Jurkat, Clone E6-1 (cell line): ENCODE results near the gene GMPR2.
"Not testable (repeated sequence)": the region's sequence is repeated elsewhere in the genome, so short reads cannot be mapped to it uniquely, and the experiment has no call there.

Experiments used
- DNase-seq: peaks from one replicate; pipeline ENCODE4 v3.0.0-alpha.2; 2011; ENCODE audit warnings: low read depth, low spot score
- H3K4me3 ChIP-seq: 2 replicates; pipeline ENCODE4 v1.5.1; 2011; ENCODE audit warnings: mild to moderate bottlenecking, low read length, control low read depth, moderate library complexity

Gene GMPR2

DNA sequence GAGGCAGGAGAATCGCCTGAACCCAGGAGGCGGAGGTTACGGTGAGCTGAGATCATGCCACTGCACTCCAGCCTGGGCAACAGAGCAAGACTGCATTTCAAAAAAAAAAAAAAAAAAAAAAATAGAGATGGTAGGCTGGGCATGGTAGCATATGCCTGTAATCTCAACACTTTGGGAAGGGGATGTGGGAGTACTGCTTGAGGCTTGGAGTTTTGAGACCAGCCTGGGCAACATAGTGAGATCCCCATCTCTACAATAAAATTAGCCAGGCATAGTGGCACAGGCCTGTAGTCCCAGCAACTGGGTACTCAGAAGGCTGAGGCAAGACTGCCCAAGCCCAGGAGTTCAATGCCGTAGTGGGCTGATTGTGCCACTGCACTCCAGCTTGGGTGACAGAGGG, 9.7 kb upstream of the GMPR2 start:
- H3K4me3 ChIP-seq, DNase-seq: not testable (repeated sequence)

DNA sequence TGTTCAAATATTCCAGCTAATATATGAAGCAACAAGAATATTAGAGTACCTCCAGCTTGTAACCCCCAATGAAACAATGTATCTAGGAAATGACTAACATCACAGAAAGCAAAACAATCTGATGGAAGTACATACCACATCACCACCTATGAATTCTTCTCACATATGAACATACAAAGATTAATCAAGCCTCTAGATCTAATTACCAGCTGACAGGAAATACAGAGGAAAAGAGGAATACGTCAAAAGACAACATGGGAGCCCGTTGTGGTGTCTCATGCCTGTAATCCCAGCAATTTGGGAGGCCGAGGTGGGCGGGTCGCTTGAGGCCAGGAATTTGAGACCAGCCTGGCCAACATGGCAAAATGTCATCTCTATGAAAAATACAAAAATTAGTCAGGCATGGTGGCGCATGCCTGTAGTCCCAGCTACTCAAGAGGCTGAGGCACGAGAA, 8.1 kb upstream of the GMPR2 start:
- no peak overlapping the region for H3K4me3 ChIP-seq
- no peak for DNase-seq

DNA sequence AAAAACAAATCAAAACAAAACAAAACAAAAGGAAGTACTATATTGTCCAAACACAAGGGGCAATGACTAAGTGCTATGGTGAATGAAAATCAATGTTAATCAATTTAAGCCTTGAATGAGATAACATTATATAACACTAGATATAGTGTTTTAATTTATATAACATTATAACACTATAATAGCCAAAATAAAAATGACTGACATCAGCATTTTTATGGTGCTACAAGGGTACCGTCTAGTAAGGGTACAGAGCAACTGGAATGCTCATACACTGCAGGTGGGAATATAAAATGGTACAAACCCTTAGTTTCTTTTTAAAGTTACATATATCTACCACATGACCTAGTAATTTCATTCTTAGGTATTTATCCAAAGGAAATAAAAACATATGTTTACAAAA, 6.3 kb upstream of the GMPR2 start:
- H3K4me3 ChIP-seq: no peak overlapping the region
- no peak for DNase-seq

DNA sequence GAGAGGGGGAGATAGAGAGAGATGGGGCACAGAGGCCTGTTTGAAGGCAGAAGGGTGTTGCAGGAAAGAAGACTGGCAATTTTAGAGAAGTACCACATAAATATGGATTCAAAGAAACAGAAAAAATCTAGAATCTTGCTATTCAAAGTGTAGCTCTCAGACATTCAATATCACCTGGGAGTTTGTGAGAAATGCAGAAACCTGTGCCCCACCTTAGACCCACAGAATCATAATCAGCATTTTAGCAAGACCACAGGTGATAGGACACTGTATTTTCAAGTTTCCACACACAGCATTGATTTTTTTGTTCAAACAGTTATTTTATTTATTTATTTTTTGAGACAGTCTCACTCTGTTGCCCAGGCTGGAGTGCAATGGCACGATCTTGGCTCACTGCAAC, 3.8 kb upstream of the GMPR2 start:
- H3K4me3 ChIP-seq: no peak overlapping the region
- no peak for DNase-seq

DNA sequence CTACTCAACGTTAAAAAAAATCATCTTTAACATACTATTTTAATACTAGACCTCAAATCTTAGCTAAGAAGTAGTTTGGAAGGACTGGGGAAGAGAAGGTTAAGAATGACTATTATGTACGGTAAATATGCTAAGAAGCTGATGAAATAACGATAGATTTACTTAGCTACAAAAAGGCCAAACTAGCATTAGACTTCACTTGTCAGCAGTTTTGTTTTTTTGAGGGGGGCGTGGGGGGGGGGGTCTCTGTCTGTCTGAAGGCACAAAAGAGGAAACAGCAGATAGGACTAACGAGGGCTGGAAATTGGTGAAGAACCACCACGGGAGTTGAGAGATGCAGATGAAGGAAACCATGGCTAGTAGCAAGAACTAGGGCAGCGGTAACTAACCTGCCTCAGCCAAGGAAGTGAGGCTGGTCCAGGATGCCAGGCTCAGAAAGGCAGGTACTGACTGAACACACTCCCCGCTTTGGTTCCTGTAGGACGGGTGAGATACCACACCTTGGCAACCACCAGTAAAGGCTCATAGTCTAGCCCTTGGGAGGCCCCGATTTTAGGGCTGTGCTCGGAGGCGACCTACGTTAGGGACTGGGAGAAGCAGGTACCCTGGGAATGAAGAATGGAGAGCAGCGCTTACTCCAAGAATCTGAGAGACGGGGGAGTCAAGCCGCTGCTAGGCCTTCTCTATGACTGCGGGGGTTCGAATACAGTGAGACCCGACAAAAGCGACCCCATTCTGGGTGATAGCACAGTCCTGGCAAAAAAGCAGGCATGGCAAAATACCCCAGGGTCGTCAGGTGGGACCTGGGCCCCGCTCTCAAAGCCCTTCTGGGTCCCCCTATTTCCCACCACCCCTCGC, 1.2 kb upstream of the GMPR2 start:
- DNase-seq: no peak
- peak overlapping the region; percentile 87 for H3K4me3 ChIP-seq

DNA sequence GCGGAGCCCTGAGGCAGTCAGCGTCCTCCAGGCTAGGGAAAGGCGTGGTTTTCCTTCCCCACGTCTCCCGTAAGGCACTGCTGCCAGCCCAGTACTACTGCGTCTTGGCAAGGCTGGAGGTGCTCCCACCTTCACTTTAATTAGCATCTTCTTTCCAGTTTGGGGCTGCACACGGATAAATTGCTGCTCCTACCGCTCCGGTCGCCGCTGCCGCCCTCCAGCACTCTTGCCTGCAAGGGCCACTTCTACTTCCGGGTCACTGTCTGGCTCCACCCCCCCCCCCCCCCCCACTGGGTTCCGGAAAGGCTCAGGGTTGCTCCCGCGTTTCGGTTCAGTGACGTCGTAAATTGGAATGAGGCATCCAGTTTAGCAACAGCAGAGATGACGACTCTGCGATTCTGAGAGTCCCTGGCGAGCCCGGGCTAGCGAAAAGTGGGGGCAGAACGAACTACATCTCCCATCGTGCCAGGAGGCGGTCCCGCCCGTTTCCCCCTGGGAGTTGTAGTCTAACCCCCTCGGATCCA, 546 bp upstream of the GMPR2 start, which contains the start of gene NEDD8:
NEDD8 (minus strand) TSS at position 247 of the 524 bp plus-strand sequence; CDS start at position 147, 100 bp downstream.
- H3K4me3 ChIP-seq: peak within 1 kb of the TSS; percentile 87
- peak; percentile 90 for DNase-seq

DNA sequence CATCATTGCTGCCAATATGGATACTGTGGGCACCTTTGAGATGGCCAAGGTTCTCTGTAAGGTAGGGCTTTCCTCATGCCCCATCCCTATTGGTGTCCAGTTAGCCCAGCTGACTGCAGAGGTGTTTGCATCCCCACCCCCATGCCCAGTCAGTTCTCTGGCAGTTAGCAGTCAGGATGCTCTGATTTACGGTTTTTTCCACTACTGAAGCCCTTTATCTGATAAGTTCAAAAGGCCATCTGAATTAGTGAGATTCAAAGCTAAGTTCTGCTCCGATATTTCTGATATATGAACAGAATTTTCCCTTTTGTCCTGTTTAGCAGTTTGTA, 773 bp downstream of the GMPR2 start:
- DNase-seq: no peak
- peak overlapping the region; percentile 87 for H3K4me3 ChIP-seq

DNA sequence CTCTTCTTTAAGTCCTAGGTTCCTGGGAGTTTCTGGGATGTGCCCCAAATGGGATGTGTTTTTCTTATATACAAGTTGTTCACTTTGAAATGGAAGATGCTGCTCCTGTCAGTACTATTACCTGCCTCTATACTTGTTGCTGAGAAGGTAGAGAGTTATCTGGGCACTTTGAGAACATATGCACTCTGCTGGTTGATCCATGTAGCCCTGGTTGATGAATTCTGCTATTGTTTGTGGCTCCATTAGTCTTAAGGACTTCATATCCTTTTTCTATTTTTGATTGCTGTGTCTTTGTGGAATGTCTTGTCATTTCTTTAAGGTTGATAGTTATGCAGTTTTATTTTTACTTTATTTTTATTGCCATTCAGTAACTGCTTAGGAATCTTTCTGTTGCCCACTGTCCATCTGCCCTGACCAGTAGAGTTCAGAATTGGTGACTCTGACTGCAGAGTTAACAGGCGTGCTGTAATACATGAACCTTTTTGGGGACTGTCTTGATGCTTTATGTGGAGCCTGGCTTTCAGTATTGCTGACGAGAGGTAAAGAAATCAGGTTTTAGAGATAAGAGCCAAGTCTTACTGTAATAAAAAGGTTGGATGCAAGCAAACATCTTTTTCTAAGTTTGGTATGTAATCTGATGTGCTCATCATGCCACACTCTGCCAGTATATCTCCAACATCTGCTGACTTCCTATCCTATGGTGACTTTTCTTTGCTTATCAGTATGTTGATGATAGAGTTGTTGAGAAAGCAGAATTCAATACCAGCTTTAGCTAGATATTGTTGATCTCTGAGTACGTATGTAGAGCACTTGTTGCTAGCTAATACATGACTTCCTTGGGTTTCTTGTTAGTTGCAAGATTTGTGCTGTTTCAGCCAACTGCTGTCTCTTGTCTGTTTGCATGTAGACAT, 1.6 kb downstream of the GMPR2 start:
- no peak for DNase-seq
- H3K4me3 ChIP-seq: peak overlapping the region; percentile 87

DNA sequence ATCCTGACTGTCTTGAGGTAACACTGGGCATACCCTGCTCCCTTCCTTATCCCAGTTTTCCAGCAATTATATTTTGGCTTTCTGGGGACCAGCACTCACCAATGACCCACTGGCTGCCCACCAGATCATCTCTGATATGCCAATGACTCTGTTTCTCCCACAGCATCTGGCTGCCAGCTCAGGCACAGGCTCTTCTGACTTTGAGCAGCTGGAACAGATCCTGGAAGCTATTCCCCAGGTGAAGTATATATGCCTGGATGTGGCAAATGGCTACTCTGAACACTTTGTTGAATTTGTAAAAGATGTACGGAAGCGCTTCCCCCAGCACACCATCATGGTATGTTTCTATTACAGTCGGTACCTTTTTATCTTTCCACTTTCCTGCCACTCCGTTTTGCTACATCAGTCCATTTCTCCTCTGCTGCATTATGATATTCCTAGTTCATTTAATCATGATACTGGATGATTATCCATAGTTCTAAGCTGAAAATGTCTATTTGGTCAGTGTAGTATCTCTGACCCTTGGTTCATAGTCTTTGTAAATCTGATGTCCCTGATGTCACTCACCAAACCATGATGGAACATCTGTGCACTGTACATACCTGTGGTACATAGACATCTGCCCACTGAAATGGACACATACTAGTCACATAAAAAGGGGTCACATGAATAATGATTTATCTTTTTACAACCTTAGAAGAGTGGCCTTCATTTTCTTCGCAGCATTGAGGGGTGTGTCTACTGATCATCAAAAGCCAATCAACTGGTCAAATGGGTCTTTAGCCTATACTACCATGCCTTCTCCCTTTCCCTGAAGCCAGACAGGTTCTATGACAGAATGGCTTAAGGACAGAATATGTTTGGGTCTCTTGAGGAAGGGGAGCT, 3.3 kb downstream of the GMPR2 start:
- no peak overlapping the region for H3K4me3 ChIP-seq
- no peak for DNase-seq

DNA sequence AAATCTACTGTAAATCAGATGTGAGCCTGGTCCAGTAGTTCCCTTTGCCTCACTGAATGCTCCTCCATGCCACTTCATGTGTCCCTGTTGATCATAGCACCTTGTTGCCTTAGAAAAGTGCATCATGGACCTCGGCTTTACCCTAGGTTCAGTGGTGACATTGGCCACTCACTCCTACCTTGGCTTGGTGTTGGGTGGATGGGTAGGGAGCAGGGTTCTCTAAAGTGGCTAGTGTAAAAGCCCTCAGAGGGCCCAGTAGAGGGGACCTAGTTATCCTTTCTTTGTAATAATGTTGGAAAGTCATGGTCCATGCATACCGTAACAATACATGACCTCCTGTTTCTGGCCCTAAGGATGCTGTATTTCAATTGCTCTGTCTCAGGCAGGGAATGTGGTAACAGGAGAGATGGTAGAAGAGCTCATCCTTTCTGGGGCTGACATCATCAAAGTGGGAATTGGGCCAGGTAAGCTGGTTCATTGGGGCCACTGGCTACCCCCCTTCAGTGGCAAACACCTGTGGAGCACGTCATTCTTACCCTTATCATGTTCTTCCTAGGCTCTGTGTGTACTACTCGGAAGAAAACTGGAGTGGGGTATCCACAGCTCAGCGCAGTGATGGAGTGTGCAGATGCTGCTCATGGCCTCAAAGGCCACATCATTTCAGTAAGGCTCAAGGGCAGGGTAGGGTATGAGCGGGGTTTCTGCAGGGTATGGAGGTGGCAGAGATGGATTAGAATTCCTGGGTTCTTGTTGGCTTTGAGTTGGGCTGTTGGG, 4.1 kb downstream of the GMPR2 start:
- no peak overlapping the region for H3K4me3 ChIP-seq
- DNase-seq: no peak

DNA sequence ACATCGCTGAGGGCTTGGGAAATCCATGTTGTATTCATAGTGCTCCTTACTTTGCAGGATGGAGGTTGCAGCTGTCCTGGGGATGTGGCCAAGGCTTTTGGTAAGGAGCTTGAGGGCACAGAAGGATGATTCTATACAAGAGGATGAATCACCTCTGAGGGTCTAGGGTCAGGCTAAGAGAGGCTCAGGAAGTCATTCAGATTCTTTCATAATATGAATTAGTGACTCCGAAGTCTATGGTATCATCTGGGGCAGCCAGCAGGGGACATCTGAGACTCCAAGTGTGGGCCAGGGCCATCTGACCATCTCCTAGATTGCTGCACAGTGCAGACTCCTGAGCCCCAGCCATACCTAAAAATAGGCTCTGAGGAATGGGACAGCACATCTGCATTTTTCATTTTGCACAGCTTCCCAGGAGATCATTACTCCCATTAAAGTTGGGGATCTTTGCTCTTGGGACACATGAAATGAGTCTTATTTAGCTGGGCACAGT, 4.8 kb downstream of the GMPR2 start:
- no peak overlapping the region for H3K4me3 ChIP-seq
- DNase-seq: no peak

DNA sequence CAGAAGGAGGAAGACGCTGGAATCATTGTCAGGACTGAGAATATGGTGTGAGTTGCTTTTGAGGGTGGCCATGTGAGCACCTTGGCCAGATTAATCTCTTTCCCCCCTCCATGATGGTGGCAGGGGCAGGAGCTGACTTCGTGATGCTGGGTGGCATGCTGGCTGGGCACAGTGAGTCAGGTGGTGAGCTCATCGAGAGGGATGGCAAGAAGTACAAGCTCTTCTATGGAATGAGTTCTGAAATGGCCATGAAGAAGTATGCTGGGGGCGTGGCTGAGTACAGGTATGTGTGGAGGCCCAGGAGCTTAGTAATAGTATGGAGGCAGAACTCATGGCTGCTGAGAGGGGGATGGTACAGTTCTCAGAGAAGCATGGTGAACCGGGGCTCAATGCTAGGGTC, 5.4 kb downstream of the GMPR2 start:
- H3K4me3 ChIP-seq: no peak overlapping the region
- DNase-seq: no peak

DNA sequence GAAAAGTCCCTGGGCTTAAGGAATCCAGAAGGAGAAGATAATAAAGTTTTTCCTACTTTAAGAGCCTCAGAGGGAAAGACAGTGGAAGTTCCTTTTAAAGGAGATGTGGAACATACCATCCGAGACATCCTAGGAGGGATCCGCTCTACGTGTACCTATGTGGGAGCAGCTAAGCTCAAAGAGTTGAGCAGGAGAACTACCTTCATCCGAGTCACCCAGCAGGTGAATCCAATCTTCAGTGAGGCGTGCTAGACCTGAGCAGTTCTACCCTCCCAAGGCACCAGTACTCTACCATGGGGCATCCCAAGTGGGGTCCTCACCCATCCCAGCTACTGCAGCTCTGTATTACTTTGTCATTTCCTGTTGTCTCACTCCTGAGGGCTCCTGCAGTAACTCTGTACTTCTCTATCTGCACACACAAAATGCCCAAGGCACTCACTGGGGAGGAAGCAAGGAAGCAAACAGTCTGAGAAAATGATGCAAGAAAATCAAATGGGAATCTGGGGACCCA, 5.9 kb downstream of the GMPR2 start:
- H3K4me3 ChIP-seq: no peak overlapping the region
- DNase-seq: no peak

DNA sequence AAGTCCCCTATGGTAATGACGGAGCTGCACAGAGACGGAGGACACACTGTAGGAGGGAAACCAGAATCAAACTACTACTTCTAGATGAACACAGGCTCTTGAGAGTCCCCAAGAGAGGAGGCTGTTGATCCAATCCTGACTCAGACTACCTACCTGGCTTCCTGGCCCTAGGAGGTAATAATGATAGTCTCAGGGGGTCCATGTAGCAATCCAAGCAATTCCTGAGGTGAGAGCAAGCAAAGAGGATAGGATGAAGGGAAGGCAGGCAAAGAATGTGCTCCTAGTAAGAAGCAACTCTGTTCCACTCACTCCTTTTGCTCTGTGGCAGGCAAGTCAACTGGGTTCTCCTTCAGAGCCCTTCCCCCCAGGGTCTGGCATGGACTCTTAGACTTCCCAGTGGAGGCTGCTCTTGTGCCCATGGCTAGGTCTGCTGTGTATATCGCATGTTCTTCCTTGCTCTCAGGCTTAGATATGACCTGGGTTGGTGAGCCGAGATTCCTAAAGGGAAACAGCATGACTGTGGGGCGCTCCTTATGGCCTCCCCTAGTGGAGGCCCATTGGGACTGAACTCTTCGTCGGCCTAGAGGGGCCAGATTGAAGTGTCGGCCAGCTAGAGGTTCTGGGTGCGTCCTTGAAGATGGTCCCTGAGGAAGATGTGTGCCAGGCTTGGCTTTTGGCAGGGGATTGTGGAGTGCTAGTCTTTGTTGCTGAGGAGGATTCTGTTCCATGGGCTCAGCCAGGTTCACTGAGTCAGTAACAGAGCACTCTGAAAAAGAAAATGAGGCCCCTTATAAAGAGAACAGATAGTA, 7.6 kb downstream of the GMPR2 start:
- H3K4me3 ChIP-seq: no peak overlapping the region
- no peak for DNase-seq

DNA sequence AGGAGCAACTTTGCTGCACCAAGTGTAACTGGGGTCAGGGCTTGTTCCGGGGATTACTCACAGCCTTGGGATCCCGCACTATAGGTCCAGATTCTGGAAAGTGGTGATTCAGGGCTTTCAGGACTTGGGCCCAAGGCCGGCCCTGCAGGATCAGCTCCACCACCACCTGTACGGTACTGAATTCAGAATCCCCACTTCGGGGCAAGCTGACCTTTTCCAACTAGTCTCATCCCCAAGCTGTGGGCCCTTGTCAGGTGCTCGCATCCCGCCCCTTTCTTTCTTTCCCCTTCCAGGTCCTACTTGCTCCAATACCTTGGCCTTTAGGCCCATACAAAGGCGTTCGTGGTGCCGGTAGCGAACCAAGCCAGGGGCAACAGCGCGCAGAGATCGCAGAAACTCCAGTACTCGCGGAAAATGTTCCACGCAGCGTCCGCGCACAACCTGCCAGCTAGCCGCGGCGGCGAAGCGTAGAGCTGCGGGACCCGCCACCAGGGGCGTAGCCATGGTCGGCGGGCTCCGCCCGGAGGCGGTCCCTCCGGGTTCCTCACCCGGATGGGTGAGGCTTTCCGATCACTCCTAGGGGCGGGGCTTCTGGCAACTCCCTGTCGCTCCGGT, 9.2 kb downstream of the GMPR2 start:
- peak overlapping the region; percentile 69 for H3K4me3 ChIP-seq
- peak; percentile 89 for DNase-seq

DNA sequence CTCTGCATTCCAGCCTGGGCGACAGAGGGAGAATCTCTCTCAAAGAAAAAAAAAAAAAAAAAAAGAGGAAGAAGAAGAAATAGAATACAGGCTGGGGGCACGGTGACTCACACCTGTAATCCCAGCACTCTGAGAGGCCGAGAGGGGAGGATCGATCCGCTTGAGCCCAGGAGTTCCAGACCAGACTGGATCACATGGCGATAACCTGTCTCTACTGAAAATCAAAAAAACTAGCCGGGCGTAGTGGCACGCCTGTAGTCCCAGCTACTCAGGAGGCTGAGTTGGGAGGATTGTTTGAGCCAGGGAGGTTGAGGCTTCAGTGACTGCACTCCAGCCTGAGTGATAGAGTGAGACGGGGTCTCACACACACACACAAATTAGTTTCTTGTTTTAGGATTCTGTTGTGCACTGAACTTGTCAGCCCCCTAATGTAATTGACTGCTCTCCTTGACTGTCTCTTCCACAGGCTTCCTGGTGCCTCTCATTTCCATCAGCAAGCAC, 10.7 kb downstream of the GMPR2 start:
- peak overlapping the region; percentile 69 for H3K4me3 ChIP-seq
- no peak for DNase-seq
